HG03565 (cell line): ENCODE measurements around the gene LANCL3.
"Not testable (repeated sequence)": the region's sequence is repeated elsewhere in the genome, so short reads cannot be mapped to it uniquely, and the experiment has no call there.

ENCODE experiments used
- ATAC-seq: cut with Tn5 transposase; IDR thresholded peaks from one replicate; pipeline ENCODE4 v1.9.1; 2021; ENCODE audit warnings: mild to moderate bottlenecking, moderate library complexity; ENCODE audit not compliant: unreplicated experiment

Gene LANCL3

GRCh38 chrX:37571426-37572107 is at the start of gene LANCL3:
TSS of gene LANCL3 (plus strand) at chrX:37571661. CDS start at chrX:37571871, 210 bp downstream.
- not testable (repeated sequence) for ATAC-seq

DNA sequence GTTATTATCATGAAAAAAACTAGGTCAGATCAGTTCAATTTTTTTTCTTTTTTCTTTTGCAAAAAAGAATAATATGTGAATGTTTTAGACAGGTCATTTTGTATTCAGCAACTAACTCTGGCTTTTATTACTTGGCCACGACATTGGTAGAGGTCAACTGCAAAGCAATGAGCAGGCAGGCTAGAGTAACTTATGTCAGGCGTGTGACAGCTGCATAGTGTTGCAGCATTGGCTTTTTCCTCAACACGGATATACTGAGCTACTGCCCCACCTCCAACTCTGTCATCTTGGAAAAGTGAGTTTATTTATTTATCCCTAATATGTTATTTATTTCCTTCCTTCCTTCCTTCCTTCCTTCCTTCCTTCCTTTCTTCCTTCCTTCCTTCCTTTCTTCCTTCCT is 47.8 kb upstream of the LANCL3 start:
- ATAC-seq: not testable (repeated sequence)

- ATAC-seq: no peak
Observed at GRCh38 chrX:37541991-37542390, 29.5 kb upstream of the LANCL3 start.

DNA sequence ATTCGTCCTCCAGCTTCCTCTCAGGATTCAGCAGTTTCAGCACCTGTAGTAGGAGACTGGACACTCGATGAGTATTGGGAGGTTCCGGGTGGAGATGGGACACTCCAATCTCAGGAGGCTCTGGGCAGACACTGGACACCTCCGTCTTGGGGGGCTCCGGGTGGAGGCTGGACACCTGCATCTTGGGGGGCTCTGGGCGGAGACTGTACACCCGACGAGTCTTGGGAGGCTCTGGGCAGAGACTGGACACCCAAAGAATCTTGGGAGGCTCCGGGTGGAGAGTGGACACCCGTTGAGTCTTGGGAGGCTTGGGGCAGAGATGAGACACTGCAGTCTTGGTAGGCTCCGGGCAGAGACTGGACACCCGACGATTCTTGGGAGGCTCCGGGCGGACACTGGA is 28.7 kb upstream of the LANCL3 start:
- ATAC-seq: no peak

DNA sequence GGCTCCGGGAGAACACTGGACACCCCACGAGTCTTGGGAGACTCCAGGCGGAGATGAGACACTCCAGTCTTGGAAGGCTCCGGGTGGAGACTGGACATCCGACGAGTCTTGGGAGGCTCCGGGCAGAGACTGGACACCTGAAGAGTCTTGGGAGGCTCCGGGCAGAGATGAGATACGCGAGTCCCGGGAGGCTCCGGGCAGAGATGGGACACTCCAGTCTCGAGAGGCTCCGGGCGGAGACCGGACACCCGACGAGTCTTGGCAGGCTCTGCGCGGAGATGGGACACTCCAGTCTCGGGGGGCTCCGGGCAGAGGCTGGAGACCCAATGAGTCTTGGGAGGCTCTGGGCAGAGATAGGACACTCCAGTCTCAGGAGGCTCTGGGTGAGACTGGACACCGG is 28.1 kb upstream of the LANCL3 start:
- ATAC-seq: no peak

- not testable (repeated sequence) for ATAC-seq
Observed at GRCh38 chrX:37544531-37544930, 26.9 kb upstream of the LANCL3 start.

DNA sequence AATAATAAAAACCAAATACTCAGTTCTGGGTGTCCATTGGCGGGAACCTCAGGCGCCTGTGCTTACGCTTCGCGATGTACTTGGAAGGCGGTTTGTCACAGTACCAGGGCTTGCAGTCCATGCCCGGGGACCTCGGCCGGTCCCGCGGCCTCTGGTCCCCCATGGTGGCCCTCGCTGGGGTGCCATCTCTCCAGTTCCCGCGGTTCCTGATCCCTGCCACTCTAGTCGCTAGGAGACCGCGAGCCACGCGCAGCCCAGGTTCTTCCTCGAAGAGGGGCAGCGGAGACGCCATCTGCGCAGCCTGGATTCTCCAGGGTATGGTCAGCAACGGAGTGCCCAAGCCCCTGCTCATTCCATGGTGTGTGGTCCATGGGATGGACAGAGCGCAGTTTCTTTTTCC is 26.4 kb upstream of the LANCL3 start:
- ATAC-seq: no peak

DNA sequence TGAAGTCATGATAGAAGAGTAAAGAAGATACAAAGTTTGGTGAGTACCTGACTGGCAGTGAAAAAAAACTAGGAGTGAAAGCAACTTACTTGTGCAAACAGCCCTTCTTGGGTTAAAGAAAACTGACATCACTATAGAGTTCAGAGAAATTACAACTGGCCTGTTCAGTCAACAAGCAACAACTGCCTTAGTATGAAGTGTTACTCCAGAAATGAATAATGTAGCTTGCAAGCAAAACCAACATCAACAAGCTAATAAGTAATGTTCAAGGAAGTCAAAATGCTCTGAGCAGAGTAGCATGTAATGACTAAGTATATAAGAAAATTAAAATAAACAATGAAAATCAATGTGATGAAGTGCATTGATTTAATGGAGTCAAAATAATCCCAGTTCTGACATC is 21.8 kb upstream of the LANCL3 start:
- not testable (repeated sequence) for ATAC-seq

DNA sequence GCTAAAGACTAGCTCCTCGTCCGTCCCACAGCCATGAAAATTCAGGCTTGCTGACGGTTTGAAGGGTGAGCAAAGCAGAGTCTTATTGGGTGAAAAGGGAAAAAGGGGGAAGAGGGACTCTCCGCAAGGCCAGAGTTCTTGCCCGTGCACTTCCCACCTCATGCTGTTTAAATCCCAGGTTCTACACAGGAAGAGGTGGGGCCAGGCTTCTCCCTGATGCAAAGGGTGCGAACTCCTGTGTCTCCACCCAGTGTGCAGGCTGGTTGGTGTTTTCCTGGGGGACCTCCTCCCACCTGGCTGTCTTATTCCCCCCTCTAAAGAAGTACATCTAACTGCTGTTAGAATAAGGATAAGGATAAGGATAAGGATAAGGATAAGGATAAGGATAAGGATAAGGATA is 18.0 kb upstream of the LANCL3 start:
- ATAC-seq: no peak

DNA sequence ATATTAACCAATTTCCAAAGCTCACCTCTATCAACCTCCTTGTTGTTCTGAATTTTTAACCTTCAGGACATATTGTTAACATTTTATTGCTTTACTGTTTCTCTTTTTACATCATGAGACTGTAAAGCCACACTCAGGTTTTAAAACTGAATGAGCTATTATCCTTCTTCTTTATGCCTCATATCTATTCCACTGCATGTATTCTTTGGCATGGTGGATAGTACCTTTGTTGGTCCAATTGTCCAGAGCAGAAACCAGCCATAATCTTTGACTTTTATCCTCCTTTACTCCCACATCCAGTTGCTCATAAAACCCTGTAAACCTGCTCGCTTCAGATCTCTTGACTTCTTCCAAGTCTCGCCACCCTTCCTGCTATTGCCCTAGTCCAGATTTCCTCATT is 6.2 kb upstream of the LANCL3 start:
- not testable (repeated sequence) for ATAC-seq

DNA sequence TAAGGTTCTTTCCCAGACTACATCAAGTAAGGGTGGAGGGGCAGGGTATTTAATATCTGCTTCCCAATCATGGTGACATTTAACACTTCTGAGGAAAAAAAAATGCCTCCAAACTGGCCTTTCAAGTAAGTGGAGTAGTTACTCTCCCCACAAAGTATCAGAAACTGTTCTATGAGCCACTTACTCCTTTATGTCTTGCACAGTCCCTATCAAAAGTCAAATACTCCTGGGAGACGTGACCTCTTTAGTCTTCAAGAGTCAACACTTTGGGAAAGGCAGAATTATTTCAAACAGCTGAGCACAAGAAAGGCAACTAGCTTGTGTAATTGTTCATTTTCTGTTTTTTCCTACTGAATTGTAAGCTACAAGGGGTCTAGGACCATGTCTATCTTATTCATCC is 1.1 kb upstream of the LANCL3 start:
- not testable (repeated sequence) for ATAC-seq

DNA sequence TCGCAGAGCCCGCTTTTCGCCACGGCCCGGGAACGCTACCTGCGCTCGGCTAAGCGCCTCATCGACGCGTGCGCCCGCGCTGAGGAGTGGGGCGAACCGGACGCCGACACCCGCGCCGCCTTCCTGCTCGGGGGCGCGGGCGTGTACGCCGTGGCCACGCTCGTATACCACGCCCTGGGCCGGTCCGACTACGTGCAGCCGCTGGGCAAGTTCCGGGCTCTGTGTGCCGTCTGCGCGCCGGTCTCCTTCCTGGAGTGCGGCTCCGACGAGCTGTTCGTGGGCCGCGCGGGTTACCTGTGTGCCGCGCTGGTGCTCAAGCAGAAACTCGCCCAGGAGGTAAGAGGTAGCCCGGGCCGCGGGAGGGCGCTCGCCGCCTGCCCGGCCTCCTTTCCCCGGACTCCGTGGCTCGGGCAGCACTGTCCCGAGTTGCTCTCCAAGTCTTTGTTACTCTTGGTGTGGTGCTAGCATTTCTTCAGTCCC is 687 bp downstream of the LANCL3 start:
- ATAC-seq: peak; percentile 45

DNA sequence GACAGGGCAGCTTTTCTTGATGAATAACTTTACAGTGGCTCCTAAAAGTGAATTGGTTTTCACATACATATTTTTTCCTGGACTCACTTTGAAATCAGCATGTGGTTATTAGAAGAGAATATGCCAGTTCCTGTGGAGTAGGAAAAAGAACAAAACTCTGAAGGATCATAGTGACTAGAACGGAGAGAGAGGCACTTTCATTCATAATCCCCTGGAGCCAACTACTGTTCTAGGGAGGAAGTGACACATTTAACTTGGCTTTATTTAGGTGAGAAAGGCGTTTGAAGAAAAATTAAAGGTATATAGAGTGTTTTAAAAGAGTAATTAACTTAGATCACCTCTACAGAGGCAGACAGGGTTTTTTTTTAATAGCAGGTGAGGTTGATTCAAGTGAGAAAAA is 1.7 kb downstream of the LANCL3 start:
- not testable (repeated sequence) for ATAC-seq

- no peak for ATAC-seq
Observed at GRCh38 chrX:37578045-37578444, 6.6 kb downstream of the LANCL3 start.

DNA sequence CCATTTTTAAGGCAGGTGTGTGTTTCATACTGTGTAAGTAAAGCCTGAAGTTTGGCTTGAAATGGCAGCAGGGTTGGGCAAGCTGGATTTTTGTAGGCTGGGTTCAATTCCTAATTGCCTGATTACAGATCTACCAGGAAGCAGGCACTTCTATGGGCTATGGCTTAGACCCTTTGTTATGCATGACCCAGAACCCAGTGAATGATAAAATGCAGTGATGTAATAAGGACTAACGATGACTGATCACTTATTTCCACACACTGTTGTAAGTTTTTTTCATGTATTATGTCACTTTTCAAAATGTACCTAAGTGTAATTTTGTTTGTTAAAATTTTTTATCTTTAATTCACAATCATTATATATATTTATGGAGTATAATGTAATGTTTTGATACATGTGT is 8.6 kb downstream of the LANCL3 start:
- no peak for ATAC-seq

DNA sequence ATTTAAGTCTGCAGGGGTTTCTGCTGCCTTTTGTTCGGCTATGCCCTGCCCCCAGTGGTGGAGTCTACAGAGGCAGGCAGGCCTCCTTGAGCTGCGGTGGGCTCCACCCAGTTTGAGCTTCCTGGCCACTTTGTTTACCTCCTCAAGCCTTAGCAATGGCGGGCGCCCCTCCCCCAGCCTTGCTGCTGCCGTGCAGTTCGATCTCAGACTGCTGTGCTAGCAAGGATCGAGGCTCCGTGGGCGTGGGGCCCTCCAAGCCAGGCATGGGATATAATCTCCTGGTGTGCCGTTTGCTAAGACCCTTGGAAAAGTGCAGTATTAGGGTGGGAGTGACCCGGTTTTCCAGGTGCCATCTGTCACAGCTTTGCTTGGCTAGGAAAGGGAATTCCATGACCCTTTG is 15.9 kb downstream of the LANCL3 start:
- not testable (repeated sequence) for ATAC-seq

- ATAC-seq: no peak
Observed at GRCh38 chrX:37590047-37590446, 18.6 kb downstream of the LANCL3 start.

DNA sequence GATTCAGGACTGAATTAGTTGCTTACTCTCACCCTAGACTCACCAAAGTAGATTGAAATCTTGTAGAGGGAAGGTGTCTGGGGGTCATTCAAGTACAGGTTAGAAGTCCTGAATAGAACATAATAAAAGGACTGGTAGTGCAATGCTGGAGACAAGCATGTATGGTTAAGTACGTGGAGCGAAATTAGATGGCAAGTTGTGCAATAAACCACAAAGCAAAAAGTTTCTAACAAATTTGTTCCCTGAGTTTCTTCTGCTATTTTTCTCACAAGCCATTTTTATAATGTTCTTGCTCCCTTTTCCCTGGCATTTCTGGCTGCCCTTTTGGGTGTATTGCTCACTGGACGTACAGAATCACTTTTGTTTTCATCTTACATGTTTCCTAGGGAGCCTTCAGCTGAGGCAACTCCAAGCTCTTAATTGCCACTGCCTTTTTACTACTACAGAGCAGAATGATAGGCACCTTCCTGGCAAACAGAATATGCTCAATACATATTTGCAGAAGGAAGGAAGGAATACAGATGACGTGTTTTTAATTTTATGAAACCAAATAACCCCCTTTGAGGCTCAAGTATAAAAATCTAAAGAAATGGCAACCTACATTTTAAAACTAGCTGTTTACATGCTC is 23.4 kb downstream of the LANCL3 start:
- ATAC-seq: no peak

- ATAC-seq: no peak
Observed at GRCh38 chrX:37599729-37600128, 28.3 kb downstream of the LANCL3 start.

DNA sequence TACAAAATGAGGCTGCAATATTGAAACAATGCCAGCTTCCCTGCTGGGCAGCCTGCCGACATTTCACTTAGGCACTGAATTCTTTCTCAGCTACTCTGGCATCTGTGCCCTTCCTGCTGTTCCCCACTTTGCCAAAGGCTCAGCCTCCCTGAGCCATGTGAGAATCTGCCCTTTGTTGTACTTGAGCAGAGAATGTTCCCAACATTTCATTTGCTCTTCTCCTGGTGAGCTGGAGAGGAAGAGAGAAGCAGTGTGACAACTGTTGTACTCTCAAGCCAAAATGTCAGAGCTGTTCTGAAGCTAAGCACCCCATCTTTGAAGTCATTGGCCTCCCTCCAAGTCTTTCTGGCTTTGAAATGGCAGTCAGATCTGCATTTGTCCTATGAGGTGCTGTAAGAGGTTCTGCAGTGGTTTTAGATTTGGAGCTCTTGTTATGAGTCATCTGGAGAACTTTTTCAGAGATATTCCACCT is 32.5 kb downstream of the LANCL3 start:
- peak; percentile 80 for ATAC-seq

DNA sequence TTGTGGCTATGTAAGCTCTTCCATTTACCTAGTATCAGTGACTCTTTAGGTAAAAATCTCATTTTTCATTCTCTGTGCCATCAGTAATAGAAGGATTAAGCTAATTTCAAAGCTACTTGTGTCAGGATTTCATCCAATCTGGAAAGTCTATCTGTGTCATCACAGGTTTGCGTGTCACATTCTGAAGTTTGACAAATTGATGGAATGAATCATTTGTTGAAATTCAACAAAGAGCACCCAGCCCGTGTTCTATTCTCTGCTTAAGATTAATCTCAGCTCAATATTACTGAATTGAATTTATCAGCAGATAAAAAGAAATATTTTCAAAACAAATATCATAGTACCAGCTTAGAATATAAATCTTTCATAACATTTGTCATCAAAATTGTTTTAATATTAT is 35.8 kb downstream of the LANCL3 start:
- no peak for ATAC-seq

DNA sequence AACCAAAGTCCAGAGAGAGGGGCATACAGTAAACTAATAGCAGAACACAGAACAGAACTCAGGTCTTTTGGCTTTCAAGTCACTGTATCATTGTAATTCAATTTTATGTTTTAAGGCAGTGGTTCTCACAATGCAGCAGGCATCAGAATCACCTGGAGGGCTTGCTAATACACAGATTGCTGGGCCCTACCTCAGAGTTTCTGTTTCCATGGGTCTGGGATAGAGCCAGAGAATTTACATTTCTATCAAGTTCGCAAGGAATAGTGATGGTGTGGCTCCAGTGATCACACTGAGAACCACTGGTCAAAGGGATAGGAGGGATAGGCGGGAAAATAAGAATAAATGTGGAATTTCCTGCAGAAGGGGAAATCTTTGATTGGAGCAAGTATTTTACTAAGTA is 36.7 kb downstream of the LANCL3 start:
- ATAC-seq: no peak
